ENCODE measurements around the gene LMAN1L. TPM values are rescaled to one million over a fixed set of nuclear protein-coding genes. Genes with fewer than 3 reads are reported as not detected.
A peak's percentile ranks its signal among the peaks of the same experiment; 100 is the strongest.
"Not testable (repeated sequence)": the region's sequence is repeated elsewhere in the genome, so short reads cannot be mapped to it uniquely, and the experiment has no call there.

The LMAN1L gene
- total and polyA plus RNA-seq, 10 donors = 2.4 to 164 (median 81.2) TPM

- 14 to 34% (median 28%) methylated on average over 8 of the region's 8 CpGs for WGBS, 5 donors
- peaks cover 77 to 93% (median 89%) of the 10 kb centered on the region in 6 donors for H3K4me1 ChIP-seq
- H3K27ac ChIP-seq = peak overlapping the region; percentile 89 to 99 (median 96)
- H3K4me3 ChIP-seq = peak overlapping the region; percentile 82 to 98 (median 86)
- no peaks in the 10 kb centered on the region for H3K27me3 ChIP-seq (replicated peaks in 1 of 7)
- H3K36me3 ChIP-seq = peaks cover 0 to 25% (median 0%) of the 10 kb centered on the region in 6 donors
- H3K9me3 ChIP-seq = no peaks in the 10 kb centered on the region
- peak; percentile 66 for DNase-seq
- intact Hi-C loops (cut with DNase I; ENCODE audit: low total_unique reads) = loop anchor here (5.0 kb wide), 1 partner anchor 58 kb away; the partner anchor contains the start of gene ULK3
- TF ChIP-seq POLR2AphosphoS5 (IDR thresholded peaks at IDR 0.05) (no peak), CTCF (IDR thresholded peaks at IDR 0.05 in 8 of 11, conservative IDR thresholded peaks at IDR 0.05 in 3 of 11) (no peak), POLR2A (IDR thresholded peaks at IDR 0.05) (no peak)
These were observed 28.0 kb upstream of the LMAN1L start for GRCh38 chr15:74784426-74785193.

GRCh38 chr15:74785194-74786032 is 27.2 kb upstream of the LMAN1L start:
- Histone ChIP-seq H3K27me3 (replicated peaks in 1 of 7) (no peaks in the 10 kb centered on the region), H3K4me1 (peaks cover 78 to 93% (median 89%) of the 10 kb centered on the region in 6 donors), H3K27ac (peak overlapping the region; percentile 89 to 99 (median 96)), H3K36me3 (peaks cover 0 to 25% (median 0%) of the 10 kb centered on the region in 6 donors), H3K9me3 (no peaks in the 10 kb centered on the region), H3K4me3 (peak overlapping the region; percentile 82 to 98 (median 86))
- peak; percentile 84 for DNase-seq
- intact Hi-C loops (cut with DNase I; ENCODE audit: low total_unique reads) = no loop called here
- TF ChIP-seq POLR2A (IDR thresholded peaks at IDR 0.05) (no peak), CTCF (IDR thresholded peaks at IDR 0.05 in 8 of 11, conservative IDR thresholded peaks at IDR 0.05 in 3 of 11) (no peak), POLR2AphosphoS5 (IDR thresholded peaks at IDR 0.05) (no peak)
- 41 to 50% (median 47%) methylated on average over 13 of the region's 13 CpGs for WGBS, 5 donors

GRCh38 chr15:74786081-74786480 is 26.6 kb upstream of the LMAN1L start:
- DNase-seq; intact Hi-C loops (cut with DNase I; ENCODE audit: low total_unique reads); H3K27me3 ChIP-seq (replicated peaks in 1 of 7); H3K9me3 ChIP-seq: not testable (repeated sequence)
- H3K36me3 ChIP-seq = peaks cover 0 to 25% (median 0%) of the 10 kb centered on the region in 6 donors
- WGBS, 5 donors = 48 to 64% (median 60%) methylated on average over 11 to 12 of the region's 12 CpGs
- H3K4me1 ChIP-seq = peaks cover 80 to 93% (median 89%) of the 10 kb centered on the region in 6 donors
- H3K4me3 ChIP-seq = peak overlapping the region in 5 of 8 donors; percentile 50 to 98 (median 83)
- peak overlapping the region; percentile 94 to 99 (median 96) for H3K27ac ChIP-seq

- no peaks in the 10 kb centered on the region for H3K27me3 ChIP-seq (replicated peaks in 1 of 7)
- peak overlapping the region in 7 of 8 donors; percentile 11 to 98 (median 52) for H3K4me3 ChIP-seq
- peak overlapping the region; percentile 94 to 99 (median 96) for H3K27ac ChIP-seq
- no peaks in the 10 kb centered on the region for H3K9me3 ChIP-seq
- intact Hi-C loops (cut with DNase I; ENCODE audit: low total_unique reads) = no loop called here
- peak; percentile 87 for DNase-seq
- peaks cover 80 to 93% (median 89%) of the 10 kb centered on the region in 6 donors for H3K4me1 ChIP-seq
- H3K36me3 ChIP-seq = peaks cover 0 to 30% (median 0%) of the 10 kb centered on the region in 6 donors
- TF ChIP-seq POLR2AphosphoS5 (IDR thresholded peaks at IDR 0.05) = peak in 1 of 3 donors; percentile 25
- no peak for TF ChIP-seq POLR2A (IDR thresholded peaks at IDR 0.05)
- TF ChIP-seq CTCF (IDR thresholded peaks at IDR 0.05 in 8 of 11, conservative IDR thresholded peaks at IDR 0.05 in 3 of 11) = no peak
- 13 to 28% (median 19%) methylated on average over 6 to 7 of the region's 7 CpGs for WGBS, 5 donors
These were observed 26.0 kb upstream of the LMAN1L start for GRCh38 chr15:74786551-74787165.
